Measurements from ENCODE around the gene FCRL6.
A peak's percentile ranks its signal among the peaks of the same experiment; 100 is the strongest.

The FCRL6 gene

DNA sequence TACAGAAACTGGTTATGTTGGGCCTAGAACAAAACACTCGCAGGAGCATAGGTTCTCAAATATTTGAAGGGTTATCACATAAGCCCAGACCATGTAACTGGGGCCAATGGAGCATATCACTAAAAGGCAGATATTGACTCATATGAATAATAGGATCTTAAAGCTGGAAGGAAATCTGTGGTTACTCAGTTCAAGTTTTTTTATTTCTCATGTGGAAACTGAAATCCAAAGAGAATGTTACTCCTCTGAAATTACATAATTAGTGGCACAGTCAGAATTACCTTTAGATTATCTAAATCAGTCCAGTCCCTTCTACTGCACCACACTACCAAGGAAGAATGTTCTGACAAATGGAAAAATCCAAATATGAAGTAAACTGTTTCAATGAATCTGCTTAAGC lies 36.6 kb downstream of the FCRL6 start:
- no peak for DNase-seq

DNA sequence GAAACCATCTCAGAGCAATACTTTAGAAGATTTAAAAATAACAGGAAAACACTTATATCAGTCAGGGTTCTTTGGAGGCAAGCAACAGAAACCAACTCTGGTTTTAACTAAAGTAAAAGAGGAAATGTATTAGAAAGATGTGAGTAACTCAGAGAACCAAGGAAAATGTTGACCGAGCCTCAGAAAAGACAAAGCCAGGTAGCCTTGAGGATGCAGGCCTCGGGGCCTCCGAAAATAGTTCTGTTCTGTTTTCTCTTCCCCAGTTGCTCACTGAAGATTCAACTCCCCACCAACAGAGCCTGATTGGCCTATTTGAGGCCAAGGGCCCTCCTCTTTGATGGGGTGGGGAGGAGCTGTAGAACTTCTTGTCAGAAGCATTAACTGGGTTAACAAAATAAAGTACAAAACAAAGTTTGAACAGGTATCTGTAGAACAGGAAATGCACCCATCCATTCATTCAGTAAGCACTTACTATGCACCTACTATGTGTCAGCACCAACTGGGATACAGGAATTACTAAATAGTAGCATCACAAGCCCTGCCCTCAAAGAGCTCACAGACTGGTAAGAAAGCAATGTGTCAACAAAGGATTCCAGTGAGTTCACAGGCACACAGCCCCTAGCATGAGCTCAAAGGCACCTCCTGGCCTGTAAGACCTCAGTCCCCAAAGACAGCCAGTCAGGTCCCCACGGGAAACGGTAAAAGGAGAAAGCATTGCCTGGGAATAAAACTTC lies 37.1 kb downstream of the FCRL6 start:
- no peak for DNase-seq

DNA sequence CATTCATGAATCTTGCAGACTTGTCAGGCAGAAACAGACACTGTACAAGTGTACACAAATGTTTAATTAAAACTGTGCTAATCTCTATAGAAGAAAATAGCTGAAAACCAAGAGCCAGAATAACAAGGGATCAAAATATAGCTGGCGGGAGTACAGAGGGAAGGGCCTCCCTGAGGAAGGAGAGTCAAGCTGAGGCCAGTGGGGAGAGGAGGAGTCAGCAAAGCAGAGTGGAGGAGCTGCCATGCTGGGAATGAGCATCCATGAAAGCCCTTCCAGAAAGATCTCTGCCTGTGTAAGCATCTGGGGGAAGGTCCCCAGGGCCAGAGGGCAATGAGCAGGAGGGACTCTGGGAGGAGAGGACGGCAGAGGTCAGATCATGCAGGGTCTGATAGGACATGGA lies 39.6 kb downstream of the FCRL6 start:
- no peak for DNase-seq

DNA sequence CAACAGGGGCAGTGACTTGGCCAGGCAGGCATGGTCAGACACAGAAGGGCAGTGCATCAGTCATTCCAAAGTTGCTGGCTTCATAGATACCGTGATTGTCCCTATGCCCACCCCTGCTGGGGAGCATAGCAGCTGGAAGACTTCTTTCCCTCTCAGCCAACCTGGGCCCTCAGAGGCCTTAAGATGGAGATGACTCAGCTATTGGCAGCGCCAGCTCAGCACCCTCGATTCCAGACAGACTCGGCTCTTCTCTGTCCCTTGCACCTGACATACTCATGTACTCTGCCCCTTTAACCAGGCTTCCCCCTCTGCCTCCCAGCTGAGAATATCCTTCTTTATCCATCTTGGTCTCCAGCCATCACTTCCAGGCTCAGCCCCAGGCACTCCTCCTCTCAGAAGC lies 41.3 kb downstream of the FCRL6 start:
- no peak for DNase-seq

DNA sequence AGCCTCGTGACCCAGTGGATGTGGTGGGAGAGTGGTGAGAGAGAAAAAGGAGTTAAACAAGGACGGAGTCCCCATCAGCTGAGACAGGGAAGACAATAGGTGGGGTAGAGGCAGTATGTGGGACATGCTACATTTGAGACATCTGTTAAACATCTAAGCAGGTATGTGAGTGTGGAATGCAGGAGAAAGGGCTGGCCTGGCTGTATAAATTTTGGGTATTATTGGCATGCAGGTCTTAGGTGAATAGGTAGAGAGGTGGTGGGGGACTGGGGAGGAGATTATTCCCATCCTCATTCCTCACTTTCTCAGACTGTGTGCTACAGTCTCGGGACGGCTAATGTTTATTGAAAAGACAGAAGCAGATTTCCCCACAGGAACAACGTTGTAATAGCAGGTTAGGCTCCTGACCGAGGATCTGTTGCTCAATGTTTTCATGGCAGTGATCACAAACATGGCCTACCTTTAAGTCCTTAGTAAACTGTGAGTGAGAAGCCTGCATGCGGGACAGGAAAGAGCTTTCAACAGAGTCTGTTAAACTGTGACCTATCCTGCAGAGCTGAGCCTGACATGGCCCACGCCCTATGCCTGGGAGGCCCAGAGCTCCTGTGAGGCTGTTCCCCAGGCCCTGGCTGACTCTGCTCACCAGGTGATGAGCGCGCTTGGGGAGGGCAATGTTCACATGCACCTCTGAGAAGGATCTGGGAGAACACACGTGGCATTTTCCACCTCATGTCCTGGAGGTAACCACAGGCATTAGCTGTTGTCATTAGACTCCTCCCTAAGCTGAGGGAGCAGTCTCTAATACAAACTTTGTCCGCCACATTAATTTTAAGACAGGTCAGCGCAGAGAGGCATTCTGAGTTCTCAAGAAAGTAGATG lies 43.8 kb downstream of the FCRL6 start:
- DNase-seq = no peak

DNA sequence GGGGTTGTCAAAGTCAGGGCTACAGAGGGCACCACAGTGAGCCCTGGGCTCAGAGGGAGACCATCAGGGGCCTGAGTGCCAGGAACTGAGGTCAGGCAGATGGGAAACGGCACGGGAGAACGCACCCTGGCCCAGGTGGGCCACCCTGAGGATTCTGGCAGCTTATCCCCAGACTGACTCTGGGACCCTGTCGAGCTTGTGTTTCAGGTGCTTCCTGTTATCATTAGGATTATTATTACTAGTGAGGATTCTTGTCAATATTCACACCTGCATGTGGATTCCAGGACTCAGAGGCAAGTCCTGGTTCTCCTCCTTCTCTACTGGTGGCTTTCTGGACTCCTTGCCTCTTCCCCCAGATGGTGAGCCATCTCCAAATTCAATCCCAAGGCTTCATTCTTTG lies 45.1 kb downstream of the FCRL6 start:
- DNase-seq = no peak

DNA sequence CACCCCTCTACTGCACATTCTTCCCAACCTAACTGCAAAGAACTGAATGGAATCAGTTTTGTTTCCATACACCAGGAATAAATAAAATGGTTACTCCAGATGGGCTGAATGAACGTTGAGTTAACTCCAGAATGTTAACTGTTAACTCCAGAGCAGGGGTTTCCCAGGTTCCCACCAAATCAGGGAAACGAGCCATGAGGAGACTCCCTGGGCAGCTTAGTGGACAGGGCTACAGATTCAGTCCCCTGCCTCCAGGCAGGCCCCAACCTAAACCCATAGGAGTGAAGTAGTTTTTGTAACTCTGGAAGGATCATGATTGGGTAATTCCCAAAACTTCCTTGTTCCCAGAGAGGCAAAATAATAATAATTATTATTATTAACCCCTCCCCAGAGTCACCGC lies 46.2 kb downstream of the FCRL6 start:
- no peak for DNase-seq

DNA sequence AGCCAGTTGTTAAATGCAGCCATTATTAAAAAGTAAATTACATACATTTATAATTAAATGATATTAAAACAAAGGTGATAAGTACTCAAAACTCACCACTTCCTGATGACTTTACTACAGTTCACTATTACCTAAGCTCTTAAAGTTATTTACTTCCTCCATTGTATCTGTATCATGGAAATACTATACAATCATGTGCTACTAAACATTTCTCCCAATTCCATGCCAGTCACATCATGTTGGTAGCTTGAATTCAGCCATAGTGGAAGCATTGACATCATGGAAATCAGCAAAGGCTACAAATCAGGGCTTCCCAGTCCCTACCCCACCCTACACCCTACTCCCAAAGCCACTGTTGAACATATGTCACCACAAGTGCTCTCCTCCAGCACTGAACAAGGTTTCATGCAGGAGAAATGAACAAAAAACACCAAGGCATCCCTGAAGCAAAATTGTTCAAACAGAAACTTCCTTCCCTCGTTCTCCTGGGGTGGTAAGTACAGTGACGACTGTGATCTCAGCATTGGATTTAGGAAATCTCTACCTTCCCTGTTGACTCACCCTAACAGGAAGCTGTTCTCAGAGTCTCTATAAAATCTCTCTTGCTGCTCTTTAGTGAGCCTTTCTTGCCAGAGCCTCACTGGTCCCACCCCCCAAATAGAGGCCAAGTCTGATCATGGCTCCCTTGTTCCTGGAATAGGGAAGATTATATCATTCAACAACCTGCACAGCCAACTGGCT lies 47.6 kb downstream of the FCRL6 start:
- no peak for DNase-seq

DNA sequence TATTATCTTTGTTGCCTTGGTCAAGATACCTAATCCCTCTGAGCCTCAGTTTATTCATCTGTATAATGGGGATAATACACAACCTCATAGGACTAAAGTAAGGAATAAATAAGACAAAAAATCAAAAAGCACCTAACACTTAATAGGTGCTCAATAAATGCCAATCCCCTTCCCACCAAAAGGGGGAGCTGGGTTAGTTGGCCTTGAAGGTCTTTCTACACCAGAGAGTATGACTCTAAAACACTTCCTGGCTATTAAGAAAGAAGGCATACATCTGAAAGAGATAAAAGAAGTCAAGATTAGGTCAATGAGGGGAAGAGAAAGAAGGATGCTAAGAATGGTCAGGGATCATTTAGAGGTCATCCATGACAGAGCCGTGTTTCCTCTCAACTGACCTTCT lies 49.2 kb downstream of the FCRL6 start:
- no peak for DNase-seq

DNA sequence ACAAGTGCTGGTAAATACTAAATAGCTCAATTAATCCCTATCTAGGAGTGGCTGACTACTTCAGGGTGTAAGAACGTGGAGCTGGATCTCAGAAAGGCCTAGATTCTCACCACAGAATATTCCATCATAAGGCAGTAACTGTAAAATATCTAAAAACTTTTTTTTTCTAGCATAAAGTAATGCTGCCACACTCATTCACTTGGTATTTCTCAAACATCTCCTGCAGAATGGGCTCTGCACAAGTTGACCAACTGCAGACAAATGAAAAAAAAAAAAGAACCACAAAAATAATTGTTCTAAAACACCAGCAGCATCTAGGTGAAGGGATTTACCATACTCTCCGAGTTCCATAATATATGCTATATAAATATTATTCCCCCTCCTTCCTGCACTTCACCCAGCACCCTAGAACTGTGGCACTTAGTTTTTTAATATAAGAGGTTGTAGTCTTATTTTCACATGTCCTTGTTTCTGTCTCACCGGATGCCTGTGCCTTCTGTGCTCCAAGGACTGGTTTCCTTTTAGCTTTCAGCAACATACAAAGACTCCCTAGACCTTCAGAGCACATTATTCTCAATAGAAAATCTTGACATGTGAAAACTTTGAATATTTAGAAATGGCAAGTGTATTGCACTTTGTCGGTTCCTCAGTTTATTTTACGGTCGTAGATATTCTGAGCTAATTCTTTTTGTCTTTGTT lies 51.4 kb downstream of the FCRL6 start:
- no peak for DNase-seq

DNA sequence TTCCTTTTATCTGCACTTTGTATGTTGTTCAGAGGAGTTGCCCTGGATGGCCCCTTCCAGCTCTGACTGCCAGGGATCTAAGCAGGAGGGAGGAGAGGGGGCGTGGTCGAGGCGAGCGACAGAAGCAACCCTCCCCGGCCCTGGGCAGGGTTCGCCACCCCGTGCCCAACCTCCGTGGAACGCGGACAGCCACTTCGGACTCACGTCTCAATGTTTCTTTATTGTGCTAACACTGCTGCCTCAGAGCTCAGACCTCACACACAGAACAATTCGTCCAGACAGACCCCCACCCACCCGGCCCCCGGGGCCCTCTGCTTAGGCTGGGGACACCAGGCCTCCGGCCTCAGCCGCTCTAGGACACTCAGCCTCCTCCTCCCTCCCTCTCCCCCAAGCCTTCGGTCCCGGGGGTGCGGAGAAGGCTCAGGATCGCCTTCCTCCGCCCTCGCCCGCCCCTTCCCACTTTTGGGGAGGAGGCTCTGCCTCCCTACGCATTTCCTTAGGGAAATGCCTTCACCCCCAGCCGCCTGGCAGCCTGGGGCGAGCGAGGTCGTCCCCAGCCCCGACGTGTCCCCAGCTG lies 52.0 kb downstream of the FCRL6 start:
- DNase-seq = peak; percentile 57

DNA sequence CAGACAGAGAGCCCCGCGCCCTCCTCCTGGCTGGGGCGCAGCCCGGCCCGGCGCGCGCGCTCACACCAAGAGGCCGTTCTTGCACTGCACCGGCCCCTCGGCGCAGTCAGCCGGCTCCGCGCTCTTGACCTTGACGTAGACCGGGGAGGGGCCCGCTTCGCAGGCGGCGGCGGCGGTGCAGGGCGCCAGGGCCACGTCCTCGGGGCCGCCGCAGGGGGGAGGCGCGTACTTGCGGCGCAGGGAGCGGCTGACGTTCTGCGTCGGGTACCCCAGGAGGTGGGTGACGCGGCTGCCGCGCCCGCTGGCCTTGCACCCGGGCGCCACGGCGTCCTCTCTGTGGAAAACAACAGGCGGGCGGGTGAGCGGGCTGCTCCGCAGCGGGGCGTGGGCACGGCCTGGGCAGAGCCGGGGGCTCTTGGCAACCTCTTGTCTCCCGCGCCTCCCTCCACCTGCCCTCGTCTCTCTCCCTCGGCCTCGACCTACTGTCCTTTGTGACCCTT lies 52.6 kb downstream of the FCRL6 start:
- peak; percentile 31 for DNase-seq

DNA sequence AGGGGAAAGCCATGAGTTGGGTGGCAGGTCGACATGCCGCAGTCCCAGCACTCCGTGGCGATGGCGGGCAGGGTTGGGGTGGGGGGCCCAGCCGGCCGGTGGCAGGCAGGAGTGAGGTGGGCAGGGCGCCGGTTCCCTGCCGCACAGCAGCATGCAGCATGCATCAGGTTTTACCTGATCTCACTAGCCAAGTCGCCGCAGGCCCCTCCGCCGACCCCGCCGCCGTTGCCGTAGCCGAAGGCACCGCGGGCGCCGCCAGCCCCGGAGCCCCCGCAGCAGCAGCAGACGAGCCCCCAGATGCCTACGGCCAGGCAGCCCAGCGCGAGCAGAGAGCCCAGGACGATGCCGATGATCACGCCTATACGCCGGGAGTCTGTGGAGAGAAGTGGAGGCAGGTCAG lies 53.5 kb downstream of the FCRL6 start:
- DNase-seq = no peak

DNA sequence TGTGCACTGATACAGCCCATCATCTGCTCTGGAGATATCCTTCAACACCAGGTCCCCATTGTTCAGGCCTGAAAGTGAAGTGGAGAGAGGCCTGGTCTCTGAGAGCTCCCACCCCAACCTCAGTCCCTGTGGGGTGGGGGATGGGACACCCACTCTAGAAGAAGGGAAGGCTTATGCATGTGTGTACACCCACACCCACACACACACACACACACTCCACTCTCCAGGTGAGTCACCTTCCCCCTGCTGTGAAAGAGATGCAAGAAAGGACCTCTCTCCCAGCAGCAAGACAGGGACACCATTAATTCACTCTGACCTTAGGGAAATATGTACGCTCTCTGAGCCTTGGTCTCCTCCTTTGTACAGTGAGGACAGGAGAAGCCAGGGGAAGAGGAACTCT lies 54.4 kb downstream of the FCRL6 start:
- no peak for DNase-seq

DNA sequence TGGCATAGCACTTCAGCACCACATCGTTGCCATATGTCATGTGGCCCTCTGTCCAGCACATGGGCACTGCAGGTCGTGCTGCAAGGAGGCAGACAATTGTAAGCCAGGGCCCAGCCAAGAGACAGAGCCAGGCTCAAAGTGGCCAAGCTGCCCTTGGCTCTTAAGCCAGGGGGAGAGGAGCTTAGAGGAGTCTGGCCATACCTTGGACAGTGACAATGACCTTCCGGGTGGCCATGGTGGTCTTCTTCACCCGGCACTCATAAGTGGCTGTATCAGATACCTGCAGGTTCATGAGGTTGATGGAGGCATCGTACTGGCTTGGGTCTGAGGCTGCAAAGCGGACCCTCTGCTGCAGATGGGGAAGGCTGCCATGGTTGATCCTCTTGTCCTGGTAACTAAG lies 55.7 kb downstream of the FCRL6 start:
- no peak for DNase-seq

DNA sequence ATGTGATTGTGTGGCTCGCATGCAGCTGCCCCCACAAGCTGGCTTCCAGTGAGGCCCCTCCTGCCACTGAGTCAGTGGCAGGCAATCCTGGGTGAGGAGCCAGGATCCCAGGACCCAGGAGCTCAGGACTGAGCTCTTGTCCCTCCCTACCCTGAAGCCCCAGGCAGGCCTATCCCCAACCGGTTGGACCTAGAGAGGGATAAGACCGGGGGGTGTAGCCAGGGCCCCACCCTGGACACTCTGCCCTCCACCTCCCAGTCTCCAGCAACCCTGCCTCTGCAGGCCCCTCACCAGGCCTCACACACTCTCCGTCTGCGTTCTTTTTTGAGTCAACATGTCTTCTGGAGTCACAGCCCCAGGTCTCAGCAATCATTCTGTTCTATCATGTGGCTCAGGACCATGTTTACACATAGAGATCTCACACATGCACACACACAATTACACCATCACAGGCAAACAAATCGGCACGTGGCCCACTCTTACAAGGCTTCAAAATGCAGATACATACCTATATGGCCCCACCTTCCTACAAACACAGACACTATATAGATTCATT lies 57.7 kb downstream of the FCRL6 start:
- DNase-seq = no peak

DNA sequence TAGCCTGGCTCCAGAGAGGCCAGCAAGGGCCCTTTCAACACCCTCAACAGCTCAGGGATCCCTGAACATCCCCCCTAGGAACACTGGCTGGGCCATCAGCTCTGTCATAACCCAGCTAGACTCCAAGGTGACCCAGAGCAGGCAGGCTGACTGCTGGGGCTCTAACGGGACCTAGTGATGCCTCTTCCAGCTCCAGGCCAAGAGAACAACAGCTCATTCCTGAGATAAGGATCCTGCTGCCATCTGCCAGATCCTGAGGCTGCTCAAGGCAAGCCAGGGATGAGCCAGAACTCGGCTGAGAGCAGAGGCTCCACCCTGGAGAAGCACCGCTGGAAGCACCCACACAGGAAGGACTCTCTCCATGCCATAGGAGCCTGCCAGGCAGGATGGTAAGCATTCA lies 58.3 kb downstream of the FCRL6 start:
- DNase-seq = no peak

DNA sequence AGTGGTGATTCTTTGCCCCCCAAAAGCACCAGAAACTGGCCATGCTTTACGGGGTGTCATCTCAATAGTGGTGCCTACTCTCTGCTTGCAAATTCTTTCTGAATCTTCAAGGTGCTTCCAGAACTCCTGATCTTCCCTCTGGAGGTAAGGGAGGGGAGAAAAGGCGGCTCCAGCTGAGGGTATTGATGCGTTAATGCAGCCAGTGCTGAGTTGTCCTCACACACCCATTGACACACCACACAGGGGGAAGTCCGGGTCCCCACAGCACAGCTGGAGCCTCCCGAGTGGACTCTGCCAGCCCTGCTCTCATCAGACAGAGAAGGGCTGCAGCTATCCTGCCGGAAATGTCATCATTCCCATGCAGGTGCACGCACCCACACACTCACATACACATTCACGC lies 59.1 kb downstream of the FCRL6 start:
- DNase-seq = no peak

DNA sequence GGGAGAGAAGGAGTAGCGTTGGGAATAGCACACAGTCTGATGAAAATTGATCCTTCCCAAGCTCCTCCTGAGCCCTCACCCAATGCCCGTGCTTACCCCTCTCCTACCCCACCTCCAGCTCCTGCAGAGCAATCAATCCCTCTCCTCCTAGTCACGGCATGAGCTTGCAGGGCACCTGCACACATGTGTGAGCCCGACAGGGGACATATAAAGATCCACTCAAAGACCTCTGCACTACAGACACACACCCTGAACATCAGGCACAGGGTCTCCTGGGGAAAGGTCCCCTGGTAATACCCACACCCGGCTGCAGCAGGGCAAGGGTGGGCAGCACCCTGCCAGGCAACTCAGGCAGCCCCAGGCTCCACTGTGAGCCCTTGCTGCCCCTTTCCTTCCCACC lies 59.9 kb downstream of the FCRL6 start:
- no peak for DNase-seq

DNA sequence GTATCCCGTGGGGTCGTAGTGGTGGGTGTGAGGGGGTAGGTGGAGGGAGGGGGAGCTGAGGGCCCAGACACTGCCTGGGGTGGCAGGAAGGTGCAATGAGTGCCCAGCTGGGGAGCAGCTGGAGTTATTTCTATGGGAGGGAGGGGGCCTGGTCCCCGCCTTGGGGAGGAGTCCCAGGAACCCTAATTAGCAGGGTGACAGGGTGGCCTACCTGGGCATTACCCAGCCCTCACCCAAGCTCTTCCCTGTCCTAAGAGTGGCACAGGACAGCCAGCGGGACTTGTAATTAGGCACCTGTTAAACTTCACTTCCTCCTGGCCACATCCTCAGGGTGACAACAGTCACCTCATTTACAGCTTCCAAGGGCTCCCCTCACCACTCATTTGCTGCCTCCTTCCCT lies 60.4 kb downstream of the FCRL6 start, which contains the start of gene VSIG8:
Gene VSIG8 (minus strand): TSS at position 101 of the 400 bp plus-strand sequence. CDS start 136 bp downstream, outside the sequence.
- no peak for DNase-seq

DNA sequence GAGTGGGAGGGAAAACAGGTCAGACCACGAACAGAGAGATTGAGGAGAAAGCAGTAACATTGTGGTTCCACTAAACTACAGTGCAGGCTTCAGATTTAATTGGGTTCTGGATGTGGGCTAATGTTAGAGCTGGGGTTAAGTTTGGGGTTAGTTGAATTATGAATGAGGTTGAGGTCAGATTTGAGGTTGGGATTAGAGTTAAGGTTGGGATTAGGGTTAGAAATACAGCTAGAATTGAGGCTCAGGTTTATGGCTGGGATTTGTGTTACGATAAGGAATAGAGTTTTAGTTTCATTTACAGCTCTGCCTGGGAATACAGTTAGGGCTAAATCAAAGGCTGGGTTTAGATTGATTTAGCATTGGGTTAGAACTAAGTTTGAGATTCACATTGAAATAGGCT lies 62.1 kb downstream of the FCRL6 start:
- no peak for DNase-seq
